ENCODE data around the gene NPW.

DNA sequence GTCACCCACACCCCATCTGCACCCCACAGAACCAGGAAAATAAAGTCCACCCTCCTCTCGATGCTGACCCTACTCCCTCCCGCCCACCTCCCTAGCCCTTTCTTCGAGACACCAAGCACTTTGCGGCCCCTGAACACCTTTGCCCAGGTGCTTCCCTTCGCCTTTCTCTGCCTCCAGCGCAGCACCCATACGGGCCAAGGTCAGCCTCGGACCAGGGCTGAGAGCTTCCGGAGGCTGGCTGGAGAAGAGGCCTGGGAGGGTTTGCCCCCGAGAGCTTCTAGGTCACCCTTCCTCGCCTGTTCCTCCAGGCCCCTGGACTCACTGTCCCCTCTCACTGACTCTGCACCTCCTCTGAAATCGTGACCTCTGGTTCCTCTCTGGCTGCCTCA lies 4.4 kb downstream of the NPW start:
- TF ChIP-seq, protein P1, sequence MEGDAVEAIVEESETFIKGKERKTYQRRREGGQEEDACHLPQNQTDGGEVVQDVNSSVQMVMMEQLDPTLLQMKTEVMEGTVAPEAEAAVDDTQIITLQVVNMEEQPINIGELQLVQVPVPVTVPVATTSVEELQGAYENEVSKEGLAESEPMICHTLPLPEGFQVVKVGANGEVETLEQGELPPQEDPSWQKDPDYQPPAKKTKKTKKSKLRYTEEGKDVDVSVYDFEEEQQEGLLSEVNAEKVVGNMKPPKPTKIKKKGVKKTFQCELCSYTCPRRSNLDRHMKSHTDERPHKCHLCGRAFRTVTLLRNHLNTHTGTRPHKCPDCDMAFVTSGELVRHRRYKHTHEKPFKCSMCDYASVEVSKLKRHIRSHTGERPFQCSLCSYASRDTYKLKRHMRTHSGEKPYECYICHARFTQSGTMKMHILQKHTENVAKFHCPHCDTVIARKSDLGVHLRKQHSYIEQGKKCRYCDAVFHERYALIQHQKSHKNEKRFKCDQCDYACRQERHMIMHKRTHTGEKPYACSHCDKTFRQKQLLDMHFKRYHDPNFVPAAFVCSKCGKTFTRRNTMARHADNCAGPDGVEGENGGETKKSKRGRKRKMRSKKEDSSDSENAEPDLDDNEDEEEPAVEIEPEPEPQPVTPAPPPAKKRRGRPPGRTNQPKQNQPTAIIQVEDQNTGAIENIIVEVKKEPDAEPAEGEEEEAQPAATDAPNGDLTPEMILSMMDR (IDR thresholded peaks at IDR 0.05), result no peak
- TF ChIP-seq POLR2A (IDR thresholded peaks at IDR 0.05), result no peak

Measured in Peyer's patch (tissue), 4 donors.